NCI-H2227 (cell line): ENCODE measurements around the gene DRD4.

Experiments used
- DNase-seq: peaks from one replicate; lab custom pipeline; 2025; ENCODE audit not compliant: unreplicated experiment; lab: John Stamatoyannopoulos, UW

Gene DRD4

GRCh38 chr11:609341-609811, 27.7 kb upstream of the DRD4 start:
- no peak for DNase-seq

- DNase-seq, result no peak
These were observed 26.8 kb upstream of the DRD4 start for GRCh38 chr11:610146-610801.

GRCh38 chr11:611001-611996, 25.8 kb upstream of the DRD4 start:
- no peak for DNase-seq

- peak; percentile 28 for DNase-seq
These were observed 24.7 kb upstream of the DRD4 start for GRCh38 chr11:612201-612960.

GRCh38 chr11:612961-613300, 24.1 kb upstream of the DRD4 start:
- DNase-seq, result no peak

- DNase-seq, result peak; percentile 42
These were observed 23.6 kb upstream of the DRD4 start for GRCh38 chr11:613369-613968.

GRCh38 chr11:614021-614622, 22.9 kb upstream of the DRD4 start:
- DNase-seq, result no peak

- DNase-seq, result no peak
These were observed 22.2 kb upstream of the DRD4 start for GRCh38 chr11:614623-615503.

GRCh38 chr11:615504-616319, 21.4 kb upstream of the DRD4 start, which contains the start of gene IRF7:
Gene IRF7 (minus strand): TSS chr11:615950. CDS start chr11:615364, 586 bp downstream.
- DNase-seq, result peak; percentile 88

- DNase-seq, result no peak
These were observed 20.5 kb upstream of the DRD4 start for GRCh38 chr11:616320-617198.

GRCh38 chr11:617199-617911, 19.7 kb upstream of the DRD4 start:
- no peak for DNase-seq

- DNase-seq, result no peak
These were observed 19.0 kb upstream of the DRD4 start for GRCh38 chr11:617912-618682.

GRCh38 chr11:618856-619627, 18.0 kb upstream of the DRD4 start:
- DNase-seq, result no peak

- DNase-seq, result no peak
These were observed 17.4 kb upstream of the DRD4 start for GRCh38 chr11:619628-620050.

- DNase-seq, result no peak
These were observed 16.9 kb upstream of the DRD4 start for GRCh38 chr11:620201-620600.
